Epithelial cell of esophagus (primary cell): ENCODE measurements around the gene CHPF2.
A peak's percentile ranks its signal among the peaks of the same experiment; 100 is the strongest.

Experiments
- DNase-seq: peaks from one replicate; pipeline ENCODE4 v3.0.0; 2010; ENCODE audit warnings: low read depth
- H3K4me3 ChIP-seq: 2 replicates; pipeline ENCODE4 v1.5.1; 2011; ENCODE audit warnings: mild to moderate bottlenecking, low read length, control low read depth
- CTCF ChIP-seq: IDR thresholded peaks from 2 replicates; pipeline ENCODE4 v1.5.1; 2011; ENCODE audit warnings: low read depth, mild to moderate bottlenecking, low read length, control low read depth, inconsistent platforms; ENCODE audit not compliant: insufficient read depth; ENCODE audit errors: missing control alignments

The CHPF2 gene

GRCh38 chr7:151244196-151244840, 12.0 kb downstream of the CHPF2 start:
- H3K4me3 ChIP-seq: no peak overlapping the region
- peak; percentile 50 for DNase-seq
- peak; percentile 92 for TF ChIP-seq CTCF

GRCh38 chr7:151244841-151245346, 12.6 kb downstream of the CHPF2 start:
- H3K4me3 ChIP-seq: no peak overlapping the region
- no peak for DNase-seq
- no peak for TF ChIP-seq CTCF

GRCh38 chr7:151245360-151246101, 13.2 kb downstream of the CHPF2 start:
- H3K4me3 ChIP-seq: no peak overlapping the region
- TF ChIP-seq CTCF: peak; percentile 17
- DNase-seq: peak; percentile 21

- no peak for DNase-seq
- H3K4me3 ChIP-seq: no peak overlapping the region
- no peak for TF ChIP-seq CTCF
Measured at GRCh38 chr7:151246102-151246850, 14.0 kb downstream of the CHPF2 start.

GRCh38 chr7:151246851-151247580, 14.7 kb downstream of the CHPF2 start:
- no peak for DNase-seq
- no peak for TF ChIP-seq CTCF
- no peak overlapping the region for H3K4me3 ChIP-seq

- no peak for TF ChIP-seq CTCF
- peak overlapping the region; percentile 54 for H3K4me3 ChIP-seq
- no peak for DNase-seq
Measured at GRCh38 chr7:151247611-151248345, 15.5 kb downstream of the CHPF2 start.
